GM12878 (cell line): ENCODE measurements around the gene PRMT2. TPM values are rescaled to one million over a fixed set of nuclear protein-coding genes. Genes with fewer than 3 reads are reported as not detected.

ENCODE experiments used
- ATAC-seq: fragments of 200-7000 bp; cut with Tn5 transposase; 3 replicates; pipeline ENCODE4 v1.9.1; 2020; ENCODE audit warnings: mild to moderate bottlenecking, moderate library complexity
- BruUV-seq: library from RNA; stranded (reverse); fragments of 400-500 nt; replicated peaks from 2 replicates; lab custom pipeline; 2021; lab: Mats Ljungman, UMichigan
- CTCF ChIA-PET: fragments of 300-600 bp; sonication (Branson Sonifier 250); formaldehyde crosslinking; extraction: SDS; loops from one replicate; lab custom pipeline; 2021; ENCODE audit warnings: inconsistent platforms; lab: Yijun Ruan, JAX
- POLR2A ChIA-PET: fragments of 350-600 bp; formaldehyde crosslinking; extraction: SDS; loops from one replicate; lab custom pipeline; 2021; ENCODE audit warnings: inconsistent platforms; lab: Charles Lee
- RAD21 ChIA-PET: fragments of 300-600 bp; sonication (Branson Sonifier 250); formaldehyde crosslinking; loops from one replicate; lab custom pipeline; 2023; ENCODE audit warnings: antibody characterized with exemption; ENCODE audit not compliant: unreplicated experiment; lab: Charles Lee
- SMC1A ChIA-PET: fragments of 300-600 bp; sonication (Branson Sonifier 250); formaldehyde crosslinking; loops from one replicate; lab custom pipeline; 2023; ENCODE audit not compliant: unreplicated experiment, uncharacterized antibody; lab: Charles Lee
- DNase-seq: peaks from one replicate; pipeline ENCODE4 v3.0.0-alpha.2; 2011; ENCODE audit warnings: low read depth, low spot score
- FAIRE-seq: peaks from 3 replicates; lab custom pipeline; 2011; peaks lifted over from hg19 to GRCh38; lab: Jason Lieb, UNC
- H2AFZ ChIP-seq: 2 replicates; pipeline ENCODE4 v1.6.0; 2011; ENCODE audit warnings: low read depth, low read length, control low read depth; ENCODE audit not compliant: control insufficient read depth
- H3K27ac ChIP-seq: 2 replicates; pipeline ENCODE4 v1.5.1; 2011; ENCODE audit warnings: control low read depth; ENCODE audit not compliant: control insufficient read depth, insufficient read depth
- H3K27me3 ChIP-seq, 2 experiments: replicated peaks in 1 of 2; 2 replicates each; pipeline versions ENCODE4 v1.6.0 to v1.6.1; 2011; ENCODE audit warnings: low read length in 1 of 2; ENCODE audit not compliant: control insufficient read depth in 2 of 2, insufficient read depth in 2 of 2
- H3K36me3 ChIP-seq, 2 experiments: 2 replicates each; pipeline ENCODE4 v1.5.1; 2011; ENCODE audit warnings: low read length in 1 of 2; ENCODE audit not compliant: control insufficient read depth in 2 of 2, insufficient read depth in 2 of 2
- H3K4me1 ChIP-seq: 2 replicates; pipeline ENCODE4 v1.6.1; 2011; ENCODE audit warnings: mild to moderate bottlenecking, low read length, moderate library complexity, mixed read lengths; ENCODE audit not compliant: control insufficient read depth, insufficient read depth
- H3K4me2 ChIP-seq: 2 replicates; pipeline ENCODE4 v1.6.0; 2011; ENCODE audit warnings: control low read depth; ENCODE audit not compliant: control insufficient read depth, insufficient read depth
- H3K4me3 ChIP-seq: fragments of 200-600 bp; sonication (generic); 2 replicates; pipeline ENCODE4 v1.5.1; 2016
- H3K79me2 ChIP-seq: 2 replicates; pipeline ENCODE4 v1.6.0; 2011; ENCODE audit warnings: low read length; ENCODE audit not compliant: control insufficient read depth, insufficient read depth
- H3K9ac ChIP-seq: 2 replicates; pipeline ENCODE4 v1.8.0; 2011; ENCODE audit warnings: low read length, control low read depth, mixed read lengths; ENCODE audit not compliant: control insufficient read depth, insufficient read depth
- H3K9me3 ChIP-seq: replicated peaks from 3 replicates; pipeline ENCODE4 v1.5.1; 2011; ENCODE audit warnings: mild to moderate bottlenecking, low read length; ENCODE audit not compliant: control insufficient read depth, insufficient read depth
- H4K20me1 ChIP-seq: 2 replicates; pipeline ENCODE4 v1.6.0; 2011; ENCODE audit not compliant: control insufficient read depth, insufficient read depth
- ASH2L ChIP-seq: fragments of 300-600, 200-600 bp; sonication (generic); IDR thresholded peaks from 2 replicates; pipeline ENCODE4 v1.6.1; 2017; ENCODE audit warnings: low read depth, mild to moderate bottlenecking, borderline replicate concordance
- BMI1 ChIP-seq: fragments of 450-650 bp; IDR thresholded peaks from 2 replicates; pipeline ENCODE4 v1.6.1; 2016; ENCODE audit warnings: mild to moderate bottlenecking, moderate library complexity, borderline replicate concordance
- CREM ChIP-seq: IDR thresholded peaks from 2 replicates; pipeline ENCODE4 v1.6.1; 2014; ENCODE audit warnings: antibody characterized with exemption, low read depth
- HSF1 ChIP-seq: fragments of 150-350 bp; IDR thresholded peaks from 2 replicates; pipeline ENCODE4 v1.6.1; 2014; ENCODE audit warnings: mild to moderate bottlenecking, low read depth, low read length
- MEF2A ChIP-seq: IDR thresholded peaks from 2 replicates; pipeline ENCODE4 v1.6.1; 2011; ENCODE audit warnings: low read depth, mild to moderate bottlenecking, low read length, moderate library complexity; ENCODE audit not compliant: insufficient read depth
- RAD51 ChIP-seq: fragments of 450-650 bp; IDR thresholded peaks from 2 replicates; pipeline ENCODE4 v1.6.1; 2016; ENCODE audit warnings: moderate library complexity, mild to moderate bottlenecking, inconsistent platforms
- RELA ChIP-seq: fragments of 450-650 bp; IDR thresholded peaks from 2 replicates; pipeline ENCODE4 v1.8.0; 2014; ENCODE audit warnings: borderline replicate concordance; ENCODE audit not compliant: partially characterized antibody
- REST ChIP-seq: IDR thresholded peaks from 2 replicates; pipeline ENCODE4 v1.6.1; 2012; ENCODE audit warnings: mild to moderate bottlenecking, low read depth, low read length
- RFX5 ChIP-seq: IDR thresholded peaks from 2 replicates; pipeline ENCODE4 v1.6.1; 2011; ENCODE audit warnings: low read depth, low read length, improper control_type of control experiment
- ZBTB4 ChIP-seq: fragments of 450-650 bp; formaldehyde crosslinking; IDR thresholded peaks from 2 replicates; pipeline ENCODE4 v1.4.0; 2022; ENCODE audit warnings: mild to moderate bottlenecking, moderate library complexity
- WGBS: methylation state at CpG from one replicate; pipeline ENCODE4 v1.1.6; 2016; ENCODE audit warnings: low lambda C conversion rate; ENCODE audit not compliant: insufficient replicate concordance, insufficient coverage; ENCODE audit errors: missing lambda C conversion rate; 5-methylcytosine and 5-hydroxymethylcytosine counted together
- in situ Hi-C: fragments of 300-500 bp; cut with MboI; formaldehyde crosslinking; loops from 9 replicates; pipeline ENCODE4 v1.14.3; 2018; ENCODE audit warnings: mixed read lengths
- intact Hi-C: fragments of 100-400 bp; cut with micrococcal nuclease; formaldehyde crosslinking; loops from one replicate; pipeline ENCODE4 v1.14.2; 2022; ENCODE audit not compliant: unreplicated experiment
- polyA plus RNA-seq, 11 experiments: library from polyadenylated mRNA; depleted of rRNA in 4 of 11; unstranded in 6 of 11; stranded (reverse) in 5 of 11; fragments of >200 nt; fragmentation: Nextera tagmentation in 4 of 11; fragmentation: Illumina TruSeq in 1 of 11; extraction: Ambion mirVana in 4 of 11; extraction: Trizol in 1 of 11; gene quantifications; 1 replicate in 1 of 11; 2 replicates in 10 of 11; pipeline versions ENCODE4 v1.2.1 to v1.2.3, GENCODE V29; 2011 to 2016; ENCODE audit warnings: inconsistent platforms in 2 of 11, missing spikeins in 2 of 11, low read depth in 1 of 11
- total RNA-seq, 4 experiments: library from RNA; depleted of rRNA in 3 of 4; stranded (reverse); fragments of >200 nt in 3 of 4; fragmentation: Illumina TruSeq in 1 of 4; extraction: Trizol in 1 of 4; gene quantifications; 2 replicates each; pipeline versions ENCODE4 v1.2.1 to v1.2.3, GENCODE V29; 2013 to 2021

Gene PRMT2
- total and polyA plus RNA-seq, 10 of the 15 experiments (the other 5 are each of a cell fraction or from before 2014, with no cell fraction given): 16.1 to 48.6 (median 36.2) TPM

- no TSS peak for BruUV-seq
- Histone ChIP-seq H3K27me3 (no peaks in the 10 kb centered on the region), H3K9me3 (peaks cover 3% of the 10 kb centered on the region; the same call in 1 of the 3 replicates), H3K79me2 (no peaks in the 10 kb centered on the region), H3K4me1 (no peaks in the 10 kb centered on the region), H2AFZ (no peak overlapping the region), H3K9ac (no peak overlapping the region), H3K4me2 (no peak overlapping the region), H3K36me3 (no peaks in the 10 kb centered on the region), H3K4me3 (no peak overlapping the region), H3K27ac (no peak overlapping the region), H4K20me1 (no peaks in the 10 kb centered on the region)
- intact Hi-C loops (no loop called here), in situ Hi-C loops (no loop called here)
- FAIRE-seq (no peak), DNase-seq (no peak), ATAC-seq (no peak)
- RAD21 ChIA-PET: no interaction called here
- WGBS: 78% methylated on average over 4 of the region's 4 CpGs
- POLR2A ChIA-PET: no interaction called here
- CTCF ChIA-PET: no interaction called here
- SMC1A ChIA-PET: no interaction called here
- TF ChIP-seq REST (no peak), ASH2L (no peak), CREM (no peak), HSF1 (no peak), BMI1 (no peak), RFX5 (no peak), RAD51 (no peak), ZBTB4 (CRISPR knock-in tag) (no peak), RELA (no peak), MEF2A (no peak)
Measured at GRCh38 chr21:46627726-46628125, 7.7 kb upstream of the PRMT2 start.
